GM12864 (cell line): ENCODE data around the gene MAP3K4.

Experiments used
- DNase-seq: peaks from one replicate; pipeline ENCODE4 v3.0.0-alpha.2; 2011; ENCODE audit warnings: low read depth
- H3K4me3 ChIP-seq: 2 replicates; pipeline ENCODE4 v1.5.1; 2011; ENCODE audit warnings: mild to moderate bottlenecking, low read depth, low read length, control low read depth
- TF ChIP-seq, protein P1 (sequence below): IDR thresholded peaks from 2 replicates; pipeline ENCODE4 v1.5.1; 2011; ENCODE audit warnings: low read depth, mild to moderate bottlenecking, moderate library complexity, low read length, control low read depth, inconsistent platforms; ENCODE audit errors: missing control alignments

Gene MAP3K4

DNA sequence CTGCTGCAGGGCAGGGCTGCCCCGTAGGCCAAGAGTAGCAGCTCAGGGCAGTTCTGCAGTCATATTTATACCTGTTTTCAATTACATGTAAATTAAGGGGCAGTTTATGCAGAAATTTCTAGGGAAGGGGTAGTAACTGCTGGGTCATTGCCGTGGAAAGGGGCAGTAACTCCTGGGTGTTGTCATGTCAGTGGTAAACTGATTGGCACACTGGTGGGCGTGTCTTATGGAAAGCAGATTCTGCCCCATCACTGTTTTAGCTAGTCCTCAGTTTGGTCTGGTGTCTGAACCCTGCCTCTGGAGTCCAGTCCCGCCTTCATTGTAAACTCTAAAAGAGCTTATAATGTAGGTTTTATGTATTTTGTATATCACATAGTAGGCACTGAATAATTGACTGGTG, 22.1 kb downstream of the MAP3K4 start:
- no peak for DNase-seq
- TF ChIP-seq, protein P1, sequence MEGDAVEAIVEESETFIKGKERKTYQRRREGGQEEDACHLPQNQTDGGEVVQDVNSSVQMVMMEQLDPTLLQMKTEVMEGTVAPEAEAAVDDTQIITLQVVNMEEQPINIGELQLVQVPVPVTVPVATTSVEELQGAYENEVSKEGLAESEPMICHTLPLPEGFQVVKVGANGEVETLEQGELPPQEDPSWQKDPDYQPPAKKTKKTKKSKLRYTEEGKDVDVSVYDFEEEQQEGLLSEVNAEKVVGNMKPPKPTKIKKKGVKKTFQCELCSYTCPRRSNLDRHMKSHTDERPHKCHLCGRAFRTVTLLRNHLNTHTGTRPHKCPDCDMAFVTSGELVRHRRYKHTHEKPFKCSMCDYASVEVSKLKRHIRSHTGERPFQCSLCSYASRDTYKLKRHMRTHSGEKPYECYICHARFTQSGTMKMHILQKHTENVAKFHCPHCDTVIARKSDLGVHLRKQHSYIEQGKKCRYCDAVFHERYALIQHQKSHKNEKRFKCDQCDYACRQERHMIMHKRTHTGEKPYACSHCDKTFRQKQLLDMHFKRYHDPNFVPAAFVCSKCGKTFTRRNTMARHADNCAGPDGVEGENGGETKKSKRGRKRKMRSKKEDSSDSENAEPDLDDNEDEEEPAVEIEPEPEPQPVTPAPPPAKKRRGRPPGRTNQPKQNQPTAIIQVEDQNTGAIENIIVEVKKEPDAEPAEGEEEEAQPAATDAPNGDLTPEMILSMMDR = no peak
- H3K4me3 ChIP-seq = no peak overlapping the region

DNA sequence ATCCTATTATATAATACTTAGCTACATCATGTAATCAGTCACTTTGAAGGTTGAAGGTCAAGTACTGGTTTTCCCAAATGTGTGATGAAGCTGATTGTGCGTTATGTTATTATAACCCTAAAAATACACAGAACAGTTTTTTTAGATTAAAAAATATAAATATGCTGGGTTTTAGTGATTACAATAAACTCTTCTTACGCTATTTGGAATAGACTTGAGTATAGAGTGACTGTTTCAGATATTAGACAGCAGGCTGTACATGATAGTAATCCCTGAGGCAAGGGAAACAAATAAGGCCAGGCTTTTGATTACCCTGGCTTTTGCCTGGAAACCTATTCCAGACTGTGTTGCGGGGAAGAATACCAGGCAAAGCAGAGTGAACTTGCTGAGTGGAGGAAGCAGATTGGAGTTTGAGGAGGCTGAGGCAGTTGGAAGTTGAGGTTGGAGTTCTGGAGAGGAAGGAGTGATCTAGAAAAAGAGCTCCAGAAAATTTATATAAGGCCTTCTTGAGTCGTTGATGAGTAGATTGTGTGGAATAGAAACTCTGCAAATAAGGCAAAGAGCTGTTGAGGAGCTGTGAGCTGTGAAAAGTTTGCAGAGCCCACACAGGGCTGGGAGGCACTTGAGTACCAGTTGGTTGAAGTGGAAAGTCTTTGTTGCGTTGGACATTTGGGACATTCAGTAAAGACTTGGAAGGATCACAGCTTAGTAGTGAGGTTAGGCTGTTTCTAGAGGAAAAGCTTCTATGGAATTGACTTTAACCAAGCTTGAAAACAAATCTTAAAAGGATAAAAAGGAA, 26.4 kb downstream of the MAP3K4 start:
- TF ChIP-seq, protein P1 = no peak
- no peak for DNase-seq

DNA sequence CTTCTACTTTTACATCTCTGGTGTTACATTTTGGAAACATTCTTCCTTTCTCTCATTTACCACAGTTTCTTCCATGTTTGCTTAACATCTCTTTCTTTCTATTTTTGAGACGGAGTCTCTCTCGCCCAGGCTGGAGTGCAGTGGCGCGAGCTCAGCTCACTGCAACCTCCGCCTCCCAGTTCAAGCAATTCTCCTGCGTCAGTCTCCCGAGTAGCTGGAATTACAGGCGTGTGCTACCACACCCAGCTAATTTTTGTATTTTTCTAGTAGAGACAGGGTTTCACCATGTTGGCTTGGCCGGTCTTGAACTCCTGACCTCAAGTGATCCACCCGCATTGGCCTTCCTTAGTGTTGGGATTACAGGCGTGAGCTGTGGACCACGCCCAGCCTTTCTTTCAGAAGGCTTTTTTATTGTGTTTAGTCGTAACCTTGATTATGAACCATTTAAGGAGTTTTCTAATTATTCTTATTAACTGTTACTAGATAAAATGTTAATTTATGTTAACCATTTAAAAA, 27.8 kb downstream of the MAP3K4 start:
- TF ChIP-seq, protein P1 = no peak
- no peak for DNase-seq
- no peak overlapping the region for H3K4me3 ChIP-seq

More for the DNA sequence above, 26.4 kb downstream of the MAP3K4 start:
- no peak overlapping the region for H3K4me3 ChIP-seq

DNA sequence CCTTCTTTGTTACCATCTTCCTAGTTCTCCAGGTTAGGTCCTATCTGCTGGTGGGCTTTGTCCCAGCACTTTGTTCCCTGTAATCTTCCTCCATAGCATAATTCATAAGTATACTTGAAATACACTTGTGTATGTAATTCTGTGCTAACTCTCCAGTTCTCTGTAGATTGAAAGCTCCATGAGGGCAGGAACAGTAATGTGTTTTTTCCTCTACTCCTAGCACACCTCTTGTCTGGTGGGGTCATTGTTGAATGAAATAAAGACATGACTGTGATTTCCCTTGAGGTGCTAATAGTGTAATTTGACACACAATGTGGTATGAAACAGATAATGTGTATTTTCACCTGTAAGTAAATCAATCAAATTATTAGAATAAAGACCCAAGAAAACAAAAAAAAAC, 30.0 kb downstream of the MAP3K4 start:
- TF ChIP-seq, protein P1 = no peak
- DNase-seq = no peak
- H3K4me3 ChIP-seq = no peak overlapping the region

DNA sequence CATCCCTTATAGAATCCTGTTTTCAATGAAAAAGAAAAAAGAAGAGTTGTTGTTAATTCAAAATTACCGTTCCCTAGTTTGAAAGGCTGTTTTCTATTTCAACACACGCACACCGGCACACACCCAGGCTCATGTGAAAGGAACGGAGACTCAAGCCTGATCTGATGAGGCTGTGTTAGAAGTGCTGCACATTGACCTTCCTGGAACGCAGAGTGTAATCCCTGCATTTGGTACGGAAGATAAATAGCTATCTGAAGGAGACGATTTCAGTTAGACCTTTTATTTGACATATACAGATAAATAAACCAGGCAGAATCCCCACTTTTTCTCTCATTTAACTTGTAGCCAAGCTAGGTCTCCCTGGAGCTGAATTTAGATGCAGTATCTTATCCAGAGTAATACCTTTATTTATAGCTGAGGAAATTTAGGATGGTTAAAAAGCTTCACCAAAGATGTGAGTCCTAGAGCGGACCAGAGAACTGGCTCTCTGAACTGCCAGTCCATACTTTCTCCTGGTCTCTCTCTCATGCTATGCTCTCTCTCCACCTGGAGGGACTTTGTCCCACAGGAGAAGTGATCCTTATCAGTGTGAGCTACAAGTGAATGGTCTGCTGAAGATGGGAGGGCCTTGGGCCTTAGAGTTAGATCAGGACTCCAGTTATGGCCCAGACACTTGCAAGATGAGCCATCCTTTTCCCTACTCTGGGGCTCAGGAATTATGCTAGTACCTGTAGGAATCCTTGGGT, 30.6 kb downstream of the MAP3K4 start:
- DNase-seq = no peak
- no peak overlapping the region for H3K4me3 ChIP-seq
- TF ChIP-seq, protein P1 = no peak

DNA sequence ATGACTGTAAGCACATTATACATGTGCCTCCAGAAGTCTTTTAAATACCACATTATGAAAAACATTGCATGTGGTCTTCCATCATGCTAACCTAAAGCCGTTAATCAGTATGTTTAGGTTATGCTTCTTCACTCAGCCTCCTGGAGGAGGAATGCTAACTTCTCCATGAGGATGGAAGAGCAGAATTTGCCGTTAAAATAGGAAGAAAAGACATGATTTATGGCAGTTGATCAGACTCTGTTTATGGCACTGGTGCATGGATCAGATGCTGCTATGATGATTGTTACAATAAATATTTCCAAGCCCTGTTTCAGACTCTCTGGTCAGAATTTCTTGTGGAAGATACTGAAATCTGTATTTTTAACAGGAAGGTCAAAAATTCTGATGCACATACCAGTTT, 31.7 kb downstream of the MAP3K4 start:
- H3K4me3 ChIP-seq = no peak overlapping the region
- no peak for DNase-seq
- TF ChIP-seq, protein P1 = no peak
